Vagina (tissue), 2 donors: ENCODE results near the gene SIGLEC9. TPM values are rescaled to one million over a fixed set of nuclear protein-coding genes. Genes with fewer than 3 reads are reported as not detected.

Experiments
- DNase-seq, 2 donors: peaks; one replicate each; pipeline ENCODE4 v3.0.0-alpha.2; 2017; ENCODE audit errors: extremely low spot score in 2 of 2
- H3K27ac ChIP-seq: fragments of 200-600 bp; sonication (generic); one replicate; pipeline ENCODE4 v1.5.1; 2019
- H3K27me3 ChIP-seq: fragments of 200-600 bp; sonication (generic); one replicate; pipeline ENCODE4 v1.5.1; 2019
- H3K36me3 ChIP-seq, 2 donors: fragments of 200-600 bp; sonication (generic); one replicate each; pipeline ENCODE4 v1.5.1; 2017 to 2019
- H3K4me1 ChIP-seq: fragments of 200-600 bp; sonication (generic); one replicate; pipeline ENCODE4 v1.5.1; 2019
- H3K4me3 ChIP-seq, 2 donors: fragments of 200-600 bp; sonication (generic); 1 replicate in 1 of 2; 2 replicates in 1 of 2; pipeline ENCODE4 v1.5.1; 2016 to 2019
- H3K9me3 ChIP-seq: fragments of 200-600 bp; sonication (generic); one replicate; pipeline ENCODE4 v1.5.1; 2019
- CTCF ChIP-seq, 3 experiments: fragments of 450-650 bp in 2 of 3; fragments of 200-600 bp in 1 of 3; sonication (generic) in 1 of 3; IDR thresholded peaks; one replicate each; pipeline ENCODE4 v1.5.1; 2017 to 2019; ENCODE audit warnings: antibody characterized with exemption in 3 of 3, mild to moderate bottlenecking in 2 of 3, moderate library complexity in 2 of 3
- POLR2A ChIP-seq, 2 donors: fragments of 450-650 bp; IDR thresholded peaks; one replicate each; pipeline ENCODE4 v1.6.1; 2017; ENCODE audit warnings: antibody characterized with exemption in 2 of 2, mild to moderate bottlenecking in 2 of 2, moderate library complexity in 2 of 2
- POLR2AphosphoS5 ChIP-seq, 2 donors: sonication (generic); formaldehyde crosslinking; IDR thresholded peaks; one replicate each; pipeline ENCODE4 v1.9.0; 2017; ENCODE audit warnings: antibody characterized with exemption in 2 of 2, mild to moderate bottlenecking in 2 of 2, low read depth in 1 of 2; ENCODE audit not compliant: insufficient read depth in 1 of 2
- intact Hi-C: fragments of 100-400 bp; cut with DNase I; formaldehyde crosslinking; loops from one replicate; pipeline ENCODE4 v1.15.1; 2023
- total RNA-seq: library from RNA; depleted of rRNA; stranded (reverse); fragments of >200 nt; gene quantifications from one replicate; pipeline ENCODE4 v1.2.3, GENCODE V29; 2016

The SIGLEC9 gene
- total RNA-seq, 1 donor from 2014 or later = 5.9 TPM

- intact Hi-C loops = no loop called here
- TF ChIP-seq POLR2AphosphoS5 (IDR thresholded peaks at IDR 0.05; ENCODE audit: insufficient read depth in 1 of 2, low read depth in 1 of 2) (no peak), CTCF (IDR thresholded peaks at IDR 0.05) (no peak), POLR2A (IDR thresholded peaks at IDR 0.05) (no peak)
- Histone ChIP-seq H3K4me3 (no peak overlapping the region), H3K4me1 (no peaks in the 10 kb centered on the region), H3K27me3 (no peaks in the 10 kb centered on the region), H3K9me3 (no peaks in the 10 kb centered on the region), H3K27ac (no peak overlapping the region), H3K36me3 (no peaks in the 10 kb centered on the region)
- no peak for DNase-seq
These were observed 23.9 kb downstream of the SIGLEC9 start for GRCh38 chr19:51148580-51148979.

- H3K9me3 ChIP-seq = no peaks in the 10 kb centered on the region
- TF ChIP-seq CTCF (IDR thresholded peaks at IDR 0.05) = no peak
- no peak for TF ChIP-seq POLR2AphosphoS5 (IDR thresholded peaks at IDR 0.05; ENCODE audit: insufficient read depth in 1 of 2, low read depth in 1 of 2)
- TF ChIP-seq POLR2A (IDR thresholded peaks at IDR 0.05) = no peak
- H3K27ac ChIP-seq = no peak overlapping the region
- peak in 1 of 2 donors; percentile 27 for DNase-seq
- no peaks in the 10 kb centered on the region for H3K4me1 ChIP-seq
- H3K27me3 ChIP-seq = no peaks in the 10 kb centered on the region
- H3K4me3 ChIP-seq = no peak overlapping the region
- no peaks in the 10 kb centered on the region for H3K36me3 ChIP-seq
- intact Hi-C loops = no loop called here
These were observed 25.9 kb downstream of the SIGLEC9 start for GRCh38 chr19:51150627-51151026.

GRCh38 chr19:51156710-51157109 lies 32.0 kb downstream of the SIGLEC9 start:
- Histone ChIP-seq H3K27ac (no peak overlapping the region), H3K9me3 (no peaks in the 10 kb centered on the region), H3K36me3 (no peaks in the 10 kb centered on the region), H3K27me3 (no peaks in the 10 kb centered on the region), H3K4me3 (no peak overlapping the region), H3K4me1 (no peaks in the 10 kb centered on the region)
- DNase-seq = no peak
- TF ChIP-seq CTCF (IDR thresholded peaks at IDR 0.05) = no peak
- TF ChIP-seq POLR2A (IDR thresholded peaks at IDR 0.05) = no peak
- no peak for TF ChIP-seq POLR2AphosphoS5 (IDR thresholded peaks at IDR 0.05; ENCODE audit: insufficient read depth in 1 of 2, low read depth in 1 of 2)
- intact Hi-C loops = no loop called here

GRCh38 chr19:51157265-51157664 lies 32.6 kb downstream of the SIGLEC9 start:
- intact Hi-C loops = no loop called here
- TF ChIP-seq CTCF (IDR thresholded peaks at IDR 0.05) = no peak
- no peak for TF ChIP-seq POLR2AphosphoS5 (IDR thresholded peaks at IDR 0.05; ENCODE audit: insufficient read depth in 1 of 2, low read depth in 1 of 2)
- TF ChIP-seq POLR2A (IDR thresholded peaks at IDR 0.05) = no peak
- DNase-seq = no peak
- no peaks in the 10 kb centered on the region for H3K9me3 ChIP-seq
- H3K36me3 ChIP-seq = no peaks in the 10 kb centered on the region
- no peak overlapping the region for H3K4me3 ChIP-seq
- H3K27me3 ChIP-seq = no peaks in the 10 kb centered on the region
- H3K4me1 ChIP-seq = no peaks in the 10 kb centered on the region
- H3K27ac ChIP-seq = no peak overlapping the region

- intact Hi-C loops = no loop called here
- DNase-seq = peak in 1 of 2 donors; percentile 37
- Histone ChIP-seq H3K9me3 (no peaks in the 10 kb centered on the region), H3K27ac (no peak overlapping the region), H3K4me1 (no peaks in the 10 kb centered on the region), H3K27me3 (no peaks in the 10 kb centered on the region), H3K36me3 (no peaks in the 10 kb centered on the region), H3K4me3 (no peak overlapping the region)
- TF ChIP-seq CTCF (IDR thresholded peaks at IDR 0.05) = peak in 2 of 3 experiments; percentile 40 to 41
- TF ChIP-seq POLR2A (IDR thresholded peaks at IDR 0.05) = no peak
- peak in 1 of 2 donors; percentile 9 for TF ChIP-seq POLR2AphosphoS5 (IDR thresholded peaks at IDR 0.05; ENCODE audit: insufficient read depth in 1 of 2, low read depth in 1 of 2)
These were observed 33.9 kb downstream of the SIGLEC9 start for GRCh38 chr19:51158474-51159129.
